Mucosa of rectum (tissue), 2 donors: Measurements from ENCODE around the gene RUNDC1.

ENCODE experiments used
- H3K27ac ChIP-seq, 2 donors: one replicate each; pipeline ENCODE4 v1.7.0; 2013; ENCODE audit warnings: inconsistent platforms in 2 of 2, low read depth in 2 of 2, low read length in 2 of 2
- H3K27me3 ChIP-seq, 2 donors: one replicate each; pipeline ENCODE4 v1.7.0; 2013; ENCODE audit warnings: low read length in 2 of 2; ENCODE audit not compliant: control insufficient read depth in 2 of 2, insufficient read depth in 2 of 2
- H3K36me3 ChIP-seq, 2 donors: one replicate each; pipeline ENCODE4 v1.7.0; 2013; ENCODE audit warnings: low read length in 2 of 2; ENCODE audit not compliant: control insufficient read depth in 2 of 2, insufficient read depth in 2 of 2
- H3K4me1 ChIP-seq, 2 donors: one replicate each; pipeline ENCODE4 v1.7.0; 2013; ENCODE audit warnings: low read length in 2 of 2, mild to moderate bottlenecking in 1 of 2; ENCODE audit not compliant: control insufficient read depth in 2 of 2, insufficient read depth in 2 of 2
- H3K4me3 ChIP-seq, 2 donors: one replicate each; pipeline ENCODE4 v1.7.0; 2013; ENCODE audit warnings: low read length in 2 of 2
- H3K9ac ChIP-seq, 2 donors: one replicate each; pipeline ENCODE4 v1.7.0; 2013; ENCODE audit warnings: low read length in 2 of 2, low read depth in 1 of 2, mild to moderate bottlenecking in 1 of 2
- H3K9me3 ChIP-seq, 2 donors: one replicate each; pipeline ENCODE4 v1.7.0; 2013; ENCODE audit warnings: low read length in 2 of 2; ENCODE audit not compliant: control insufficient read depth in 2 of 2
- donor health status: healthy.
- donor health status: Normal muscosa, but diverticular disease.

Gene RUNDC1

DNA sequence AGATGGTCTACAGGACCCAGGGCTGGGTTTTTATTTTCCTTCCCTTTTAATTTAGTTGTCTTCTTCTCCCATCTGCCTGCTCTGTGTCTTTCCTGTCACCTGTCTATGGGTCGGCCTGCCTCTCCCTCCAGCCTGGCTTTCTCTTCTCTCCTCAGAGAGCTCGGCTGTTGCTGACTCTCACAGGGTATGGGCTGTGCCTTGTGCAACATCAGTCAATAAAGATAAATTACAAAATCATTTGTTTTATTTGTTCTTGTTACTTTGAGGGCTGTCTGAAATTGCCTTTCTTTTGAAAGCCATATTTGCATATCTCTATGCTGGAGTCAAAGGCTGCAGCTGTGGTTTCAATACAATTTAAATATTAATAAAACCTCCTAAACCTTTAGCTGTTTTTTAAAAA lies 60.3 kb downstream of the RUNDC1 start:
- Histone ChIP-seq H3K27me3 (no peaks in the 10 kb centered on the region), H3K36me3 (no peaks in the 10 kb centered on the region), H3K4me3 (no peak overlapping the region), H3K9ac (no peak overlapping the region), H3K27ac (no peak overlapping the region), H3K4me1 (no peaks in the 10 kb centered on the region), H3K9me3 (no peaks in the 10 kb centered on the region)

DNA sequence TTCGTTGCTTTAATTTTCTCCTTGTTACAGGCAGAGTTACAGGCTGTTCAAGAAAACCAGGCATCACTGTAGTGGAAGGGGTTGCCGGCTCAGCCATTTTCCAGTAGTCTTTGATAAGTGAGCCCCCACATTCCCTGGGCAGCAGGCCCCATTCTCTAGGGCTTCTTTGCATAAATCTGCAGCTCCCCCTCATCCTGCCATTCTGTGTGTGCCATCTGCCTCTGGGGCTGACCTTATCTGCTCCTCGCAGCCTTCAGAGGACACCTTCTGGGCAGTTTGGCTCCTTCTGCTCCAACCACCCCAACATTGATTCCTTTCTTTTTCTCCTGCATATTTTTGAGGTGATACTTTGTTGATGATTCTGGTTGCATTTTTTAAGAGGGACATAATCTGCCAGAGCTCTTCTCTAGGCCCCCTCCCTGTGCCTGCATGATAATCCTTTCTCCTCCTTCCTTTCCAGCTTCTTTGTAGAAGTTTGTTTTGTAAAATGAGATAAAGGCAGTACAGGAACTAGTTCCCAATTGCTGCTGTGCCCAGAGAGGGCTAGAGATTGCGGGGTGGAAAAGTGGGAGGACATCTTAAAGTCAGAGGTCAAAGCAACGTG lies 61.8 kb downstream of the RUNDC1 start:
- Histone ChIP-seq H3K36me3 (no peaks in the 10 kb centered on the region), H3K27me3 (no peaks in the 10 kb centered on the region), H3K4me1 (no peaks in the 10 kb centered on the region), H3K9ac (no peak overlapping the region), H3K4me3 (no peak overlapping the region), H3K9me3 (no peaks in the 10 kb centered on the region), H3K27ac (no peak overlapping the region)
